GM12878 (cell line): ENCODE results near the gene GIMAP8. TPM values are rescaled to one million over a fixed set of nuclear protein-coding genes. Genes with fewer than 3 reads are reported as not detected.

Experiments used
- ATAC-seq: fragments of 200-7000 bp; cut with Tn5 transposase; 3 replicates; pipeline ENCODE4 v1.9.1; 2020; ENCODE audit warnings: mild to moderate bottlenecking, moderate library complexity
- BruUV-seq: library from RNA; stranded (reverse); fragments of 400-500 nt; replicated peaks from 2 replicates; lab custom pipeline; 2021; lab: Mats Ljungman, UMichigan
- CTCF ChIA-PET: fragments of 300-600 bp; sonication (Branson Sonifier 250); formaldehyde crosslinking; extraction: SDS; loops from one replicate; lab custom pipeline; 2021; ENCODE audit warnings: inconsistent platforms; lab: Yijun Ruan, JAX
- POLR2A ChIA-PET: fragments of 350-600 bp; formaldehyde crosslinking; extraction: SDS; loops from one replicate; lab custom pipeline; 2021; ENCODE audit warnings: inconsistent platforms; lab: Charles Lee
- RAD21 ChIA-PET: fragments of 300-600 bp; sonication (Branson Sonifier 250); formaldehyde crosslinking; loops from one replicate; lab custom pipeline; 2023; ENCODE audit warnings: antibody characterized with exemption; ENCODE audit not compliant: unreplicated experiment; lab: Charles Lee
- SMC1A ChIA-PET: fragments of 300-600 bp; sonication (Branson Sonifier 250); formaldehyde crosslinking; loops from one replicate; lab custom pipeline; 2023; ENCODE audit not compliant: unreplicated experiment, uncharacterized antibody; lab: Charles Lee
- DNase-seq: peaks from one replicate; pipeline ENCODE4 v3.0.0-alpha.2; 2011; ENCODE audit warnings: low read depth, low spot score
- FAIRE-seq: peaks from 3 replicates; lab custom pipeline; 2011; peaks lifted over from hg19 to GRCh38; lab: Jason Lieb, UNC
- H2AFZ ChIP-seq: 2 replicates; pipeline ENCODE4 v1.6.0; 2011; ENCODE audit warnings: low read depth, low read length, control low read depth; ENCODE audit not compliant: control insufficient read depth
- H3K27ac ChIP-seq: 2 replicates; pipeline ENCODE4 v1.5.1; 2011; ENCODE audit warnings: control low read depth; ENCODE audit not compliant: control insufficient read depth, insufficient read depth
- H3K27me3 ChIP-seq, 2 experiments: replicated peaks in 1 of 2; 2 replicates each; pipeline versions ENCODE4 v1.6.0 to v1.6.1; 2011; ENCODE audit warnings: low read length in 1 of 2; ENCODE audit not compliant: control insufficient read depth in 2 of 2, insufficient read depth in 2 of 2
- H3K36me3 ChIP-seq, 2 experiments: 2 replicates each; pipeline ENCODE4 v1.5.1; 2011; ENCODE audit warnings: low read length in 1 of 2; ENCODE audit not compliant: control insufficient read depth in 2 of 2, insufficient read depth in 2 of 2
- H3K4me1 ChIP-seq: 2 replicates; pipeline ENCODE4 v1.6.1; 2011; ENCODE audit warnings: mild to moderate bottlenecking, low read length, moderate library complexity, mixed read lengths; ENCODE audit not compliant: control insufficient read depth, insufficient read depth
- H3K4me2 ChIP-seq: 2 replicates; pipeline ENCODE4 v1.6.0; 2011; ENCODE audit warnings: control low read depth; ENCODE audit not compliant: control insufficient read depth, insufficient read depth
- H3K4me3 ChIP-seq: fragments of 200-600 bp; sonication (generic); 2 replicates; pipeline ENCODE4 v1.5.1; 2016
- H3K79me2 ChIP-seq: 2 replicates; pipeline ENCODE4 v1.6.0; 2011; ENCODE audit warnings: low read length; ENCODE audit not compliant: control insufficient read depth, insufficient read depth
- H3K9ac ChIP-seq: 2 replicates; pipeline ENCODE4 v1.8.0; 2011; ENCODE audit warnings: low read length, control low read depth, mixed read lengths; ENCODE audit not compliant: control insufficient read depth, insufficient read depth
- H3K9me3 ChIP-seq: replicated peaks from 3 replicates; pipeline ENCODE4 v1.5.1; 2011; ENCODE audit warnings: mild to moderate bottlenecking, low read length; ENCODE audit not compliant: control insufficient read depth, insufficient read depth
- H4K20me1 ChIP-seq: 2 replicates; pipeline ENCODE4 v1.6.0; 2011; ENCODE audit not compliant: control insufficient read depth, insufficient read depth
- BCL3 ChIP-seq: IDR thresholded peaks from 2 replicates; pipeline ENCODE4 v1.6.1; 2011; ENCODE audit warnings: borderline replicate concordance, low read depth, mild to moderate bottlenecking, moderate library complexity, low read length; ENCODE audit not compliant: insufficient read depth, poor library complexity, severe bottlenecking
- HDAC2 ChIP-seq: fragments of 200-600 bp; sonication (generic); IDR thresholded peaks from 2 replicates; pipeline ENCODE4 v1.6.1; 2017
- NFXL1 ChIP-seq: fragments of 450-650 bp; IDR thresholded peaks from 2 replicates; pipeline ENCODE4 v1.6.1; 2017; ENCODE audit warnings: antibody characterized with exemption, mild to moderate bottlenecking, borderline replicate concordance
- NFYB ChIP-seq: IDR thresholded peaks from 2 replicates; pipeline ENCODE4 v1.6.1; 2011; ENCODE audit warnings: low read depth, mild to moderate bottlenecking, low read length, improper control_type of control experiment, moderate library complexity; ENCODE audit not compliant: insufficient read depth
- PRDM15 ChIP-seq: fragments of 450-650 bp; formaldehyde crosslinking; IDR thresholded peaks from 2 replicates; pipeline ENCODE4 v1.4.0; 2020; ENCODE audit warnings: mild to moderate bottlenecking, moderate library complexity
- SKIL ChIP-seq: fragments of 450-650 bp; IDR thresholded peaks from 2 replicates; pipeline ENCODE4 v1.6.1; 2017; ENCODE audit warnings: mild to moderate bottlenecking, low read depth, inconsistent platforms; ENCODE audit not compliant: poor library complexity, severe bottlenecking
- SREBF2 ChIP-seq: IDR thresholded peaks from 2 replicates; pipeline ENCODE4 v1.6.1; 2012; ENCODE audit warnings: mild to moderate bottlenecking, low read length
- SRF ChIP-seq, 2 experiments: IDR thresholded peaks; 2 replicates each; pipeline ENCODE4 v1.6.1; 2011; ENCODE audit warnings: low read depth in 2 of 2, low read length in 2 of 2, mild to moderate bottlenecking in 1 of 2, moderate library complexity in 1 of 2
- SUZ12 ChIP-seq: fragments of 200-600 bp; sonication (generic); IDR thresholded peaks from one replicate; pipeline ENCODE4 v1.6.1; 2018; ENCODE audit warnings: antibody characterized with exemption, mild to moderate bottlenecking; ENCODE audit not compliant: unreplicated experiment
- TARDBP ChIP-seq: IDR thresholded peaks from 2 replicates; pipeline ENCODE4 v1.6.1; 2016; ENCODE audit warnings: borderline replicate concordance
- ZNF207 ChIP-seq: fragments of 450-650 bp; IDR thresholded peaks from 2 replicates; pipeline ENCODE4 v1.6.1; 2014; ENCODE audit warnings: antibody characterized with exemption, mild to moderate bottlenecking, borderline replicate concordance
- WGBS: methylation state at CpG from one replicate; pipeline ENCODE4 v1.1.6; 2016; ENCODE audit warnings: low lambda C conversion rate; ENCODE audit not compliant: insufficient replicate concordance, insufficient coverage; ENCODE audit errors: missing lambda C conversion rate; 5-methylcytosine and 5-hydroxymethylcytosine counted together
- in situ Hi-C: fragments of 300-500 bp; cut with MboI; formaldehyde crosslinking; loops from 9 replicates; pipeline ENCODE4 v1.14.3; 2018; ENCODE audit warnings: mixed read lengths
- intact Hi-C: fragments of 100-400 bp; cut with micrococcal nuclease; formaldehyde crosslinking; loops from one replicate; pipeline ENCODE4 v1.14.2; 2022; ENCODE audit not compliant: unreplicated experiment
- polyA plus RNA-seq, 11 experiments: library from polyadenylated mRNA; depleted of rRNA in 4 of 11; unstranded in 6 of 11; stranded (reverse) in 5 of 11; fragments of >200 nt; fragmentation: Nextera tagmentation in 4 of 11; fragmentation: Illumina TruSeq in 1 of 11; extraction: Ambion mirVana in 4 of 11; extraction: Trizol in 1 of 11; gene quantifications; 1 replicate in 1 of 11; 2 replicates in 10 of 11; pipeline versions ENCODE4 v1.2.1 to v1.2.3, GENCODE V29; 2011 to 2016; ENCODE audit warnings: inconsistent platforms in 2 of 11, missing spikeins in 2 of 11, low read depth in 1 of 11
- total RNA-seq, 4 experiments: library from RNA; depleted of rRNA in 3 of 4; stranded (reverse); fragments of >200 nt in 3 of 4; fragmentation: Illumina TruSeq in 1 of 4; extraction: Trizol in 1 of 4; gene quantifications; 2 replicates each; pipeline versions ENCODE4 v1.2.1 to v1.2.3, GENCODE V29; 2013 to 2021
- TF ChIP-seq, protein P1 (sequence below): fragments of 450-650 bp; IDR thresholded peaks from 2 replicates; pipeline ENCODE4 v1.6.1; 2017; ENCODE audit warnings: mild to moderate bottlenecking, moderate library complexity

The GIMAP8 gene
- total and polyA plus RNA-seq, 10 of the 15 experiments (the other 5 are each of a cell fraction or from before 2014, with no cell fraction given): 0.66 to 9.7 (median 4.7) TPM

DNA sequence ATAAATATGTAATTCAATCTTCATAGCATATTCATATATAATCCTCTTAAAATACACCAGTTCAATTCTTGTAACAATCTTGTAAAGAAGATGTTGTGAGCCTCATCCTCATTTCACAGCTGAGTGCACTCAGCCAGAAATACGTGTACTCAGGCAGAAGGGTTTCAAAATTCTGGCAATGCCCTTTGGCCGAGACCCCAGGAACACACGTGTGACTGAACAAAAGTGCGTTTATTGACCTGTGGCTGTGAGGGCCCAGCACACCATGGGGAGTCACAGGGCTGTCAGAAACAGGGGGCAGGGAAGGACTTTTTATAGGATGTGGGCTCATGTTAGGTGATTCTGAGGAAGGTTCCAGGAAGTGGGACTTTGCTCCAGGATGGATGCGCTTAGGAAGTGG, 21.5 kb downstream of the GIMAP8 start:
- Histone ChIP-seq H3K9ac (no peak overlapping the region), H3K9me3 (no peaks in the 10 kb centered on the region; the same call in 2 of the 3 replicates), H3K4me3 (no peak overlapping the region), H4K20me1 (no peaks in the 10 kb centered on the region), H3K79me2 (no peaks in the 10 kb centered on the region), H3K4me2 (no peak overlapping the region), H3K27me3 (no peaks in the 10 kb centered on the region), H3K36me3 (peaks cover 2 to 7% of the 10 kb centered on the region in 2 experiments; a peak in 2 of 4 replicates), H2AFZ (no peak overlapping the region), H3K4me1 (no peaks in the 10 kb centered on the region), H3K27ac (no peak overlapping the region)
- FAIRE-seq: no peak
- DNase-seq: no peak
- 64% methylated on average over 5 of the region's 5 CpGs for WGBS
- ChIA-PET RAD21 (no interaction called here), POLR2A (no interaction called here), CTCF (no interaction called here), SMC1A (no interaction called here)
- no TSS peak for BruUV-seq
- ATAC-seq: no peak
- intact Hi-C loops (no loop called here), in situ Hi-C loops (no loop called here)
- no peak for TF ChIP-seq TARDBP
- TF ChIP-seq, protein P1, sequence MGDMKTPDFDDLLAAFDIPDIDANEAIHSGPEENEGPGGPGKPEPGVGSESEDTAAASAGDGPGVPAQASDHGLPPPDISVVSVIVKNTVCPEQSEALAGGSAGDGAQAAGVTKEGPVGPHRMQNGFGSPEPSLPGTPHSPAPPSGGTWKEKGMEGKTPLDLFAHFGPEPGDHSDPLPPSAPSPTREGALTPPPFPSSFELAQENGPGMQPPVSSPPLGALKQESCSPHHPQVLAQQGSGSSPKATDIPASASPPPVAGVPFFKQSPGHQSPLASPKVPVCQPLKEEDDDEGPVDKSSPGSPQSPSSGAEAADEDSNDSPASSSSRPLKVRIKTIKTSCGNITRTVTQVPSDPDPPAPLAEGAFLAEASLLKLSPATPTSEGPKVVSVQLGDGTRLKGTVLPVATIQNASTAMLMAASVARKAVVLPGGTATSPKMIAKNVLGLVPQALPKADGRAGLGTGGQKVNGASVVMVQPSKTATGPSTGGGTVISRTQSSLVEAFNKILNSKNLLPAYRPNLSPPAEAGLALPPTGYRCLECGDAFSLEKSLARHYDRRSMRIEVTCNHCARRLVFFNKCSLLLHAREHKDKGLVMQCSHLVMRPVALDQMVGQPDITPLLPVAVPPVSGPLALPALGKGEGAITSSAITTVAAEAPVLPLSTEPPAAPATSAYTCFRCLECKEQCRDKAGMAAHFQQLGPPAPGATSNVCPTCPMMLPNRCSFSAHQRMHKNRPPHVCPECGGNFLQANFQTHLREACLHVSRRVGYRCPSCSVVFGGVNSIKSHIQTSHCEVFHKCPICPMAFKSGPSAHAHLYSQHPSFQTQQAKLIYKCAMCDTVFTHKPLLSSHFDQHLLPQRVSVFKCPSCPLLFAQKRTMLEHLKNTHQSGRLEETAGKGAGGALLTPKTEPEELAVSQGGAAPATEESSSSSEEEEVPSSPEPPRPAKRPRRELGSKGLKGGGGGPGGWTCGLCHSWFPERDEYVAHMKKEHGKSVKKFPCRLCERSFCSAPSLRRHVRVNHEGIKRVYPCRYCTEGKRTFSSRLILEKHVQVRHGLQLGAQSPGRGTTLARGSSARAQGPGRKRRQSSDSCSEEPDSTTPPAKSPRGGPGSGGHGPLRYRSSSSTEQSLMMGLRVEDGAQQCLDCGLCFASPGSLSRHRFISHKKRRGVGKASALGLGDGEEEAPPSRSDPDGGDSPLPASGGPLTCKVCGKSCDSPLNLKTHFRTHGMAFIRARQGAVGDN: no peak
- no peak for TF ChIP-seq NFYB
- TF ChIP-seq ZNF207: no peak
- no peak for TF ChIP-seq SRF (IDR thresholded peaks at IDR 0.05; ENCODE audit: low read depth in 2 of 2, low read length in 2 of 2)
- TF ChIP-seq SKIL: no peak
- no peak for TF ChIP-seq SUZ12
- no peak for TF ChIP-seq SREBF2
- TF ChIP-seq HDAC2: no peak
- no peak for TF ChIP-seq BCL3
- TF ChIP-seq PRDM15: no peak
- no peak for TF ChIP-seq NFXL1
